GM21723 (cell line): ENCODE measurements around the gene RNU1-1.
"Not testable (repeated sequence)": the region's sequence is repeated elsewhere in the genome, so short reads cannot be mapped to it uniquely, and the experiment has no call there.

Source experiments
- ATAC-seq: cut with Tn5 transposase; IDR thresholded peaks from one replicate; pipeline ENCODE4 v1.9.1; 2021; ENCODE audit warnings: mild to moderate bottlenecking, moderate library complexity; ENCODE audit not compliant: unreplicated experiment

The RNU1-1 gene

DNA sequence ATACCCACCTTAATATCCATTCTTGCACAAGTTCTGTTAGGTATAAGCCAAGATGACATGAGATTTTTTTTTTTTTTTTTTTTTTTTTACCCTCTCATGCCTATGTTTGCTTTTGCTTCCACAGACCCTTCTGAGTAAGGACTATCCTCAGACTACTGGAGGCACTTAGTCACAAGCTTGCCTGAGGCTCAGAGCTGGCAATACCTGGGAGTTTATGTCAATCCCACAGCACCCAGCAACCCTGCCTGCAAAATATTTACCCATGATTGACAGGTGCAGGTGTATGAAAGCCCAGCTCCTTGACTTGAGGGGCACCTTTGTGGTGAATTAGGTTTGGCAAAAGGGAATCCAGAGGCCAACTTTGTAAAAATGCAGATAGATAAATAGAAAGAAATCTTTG, 11.7 kb upstream of the RNU1-1 start:
- not testable (repeated sequence) for ATAC-seq

DNA sequence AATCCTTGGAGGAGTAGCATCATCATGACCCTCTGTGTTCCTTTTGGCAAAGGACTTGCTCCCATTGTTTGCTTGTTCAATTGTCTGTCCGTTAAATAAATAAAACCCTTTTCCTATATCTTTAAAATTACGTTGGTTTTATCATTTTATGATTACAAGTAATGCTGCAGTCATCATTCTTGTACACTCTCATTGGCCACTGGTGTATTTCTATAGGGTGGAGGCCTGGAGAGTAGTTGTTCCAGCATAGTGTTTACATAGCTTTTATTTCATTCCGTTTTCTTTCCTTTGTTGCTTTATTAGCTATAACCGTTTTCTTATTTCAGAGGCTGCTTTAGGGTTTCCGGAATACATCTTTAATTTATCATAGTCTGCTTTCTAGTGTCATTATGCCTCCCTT, 7.6 kb upstream of the RNU1-1 start:
- ATAC-seq = not testable (repeated sequence)

DNA sequence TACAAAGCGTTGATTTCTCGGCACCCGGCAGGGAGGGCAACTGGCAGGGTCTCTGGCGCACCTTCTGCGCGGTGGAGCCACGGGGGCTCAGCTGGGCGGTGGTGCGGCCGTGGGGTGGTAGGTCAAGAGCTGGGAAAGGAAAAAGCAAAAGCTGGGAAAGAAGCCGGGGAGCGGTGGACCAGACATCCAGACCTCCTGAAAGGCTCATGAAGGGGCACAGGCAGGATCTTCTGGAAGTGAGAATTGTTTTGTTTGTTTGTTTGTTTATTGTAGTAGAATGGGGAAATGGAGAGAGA, 7.2 kb upstream of the RNU1-1 start:
- ATAC-seq = no peak

DNA sequence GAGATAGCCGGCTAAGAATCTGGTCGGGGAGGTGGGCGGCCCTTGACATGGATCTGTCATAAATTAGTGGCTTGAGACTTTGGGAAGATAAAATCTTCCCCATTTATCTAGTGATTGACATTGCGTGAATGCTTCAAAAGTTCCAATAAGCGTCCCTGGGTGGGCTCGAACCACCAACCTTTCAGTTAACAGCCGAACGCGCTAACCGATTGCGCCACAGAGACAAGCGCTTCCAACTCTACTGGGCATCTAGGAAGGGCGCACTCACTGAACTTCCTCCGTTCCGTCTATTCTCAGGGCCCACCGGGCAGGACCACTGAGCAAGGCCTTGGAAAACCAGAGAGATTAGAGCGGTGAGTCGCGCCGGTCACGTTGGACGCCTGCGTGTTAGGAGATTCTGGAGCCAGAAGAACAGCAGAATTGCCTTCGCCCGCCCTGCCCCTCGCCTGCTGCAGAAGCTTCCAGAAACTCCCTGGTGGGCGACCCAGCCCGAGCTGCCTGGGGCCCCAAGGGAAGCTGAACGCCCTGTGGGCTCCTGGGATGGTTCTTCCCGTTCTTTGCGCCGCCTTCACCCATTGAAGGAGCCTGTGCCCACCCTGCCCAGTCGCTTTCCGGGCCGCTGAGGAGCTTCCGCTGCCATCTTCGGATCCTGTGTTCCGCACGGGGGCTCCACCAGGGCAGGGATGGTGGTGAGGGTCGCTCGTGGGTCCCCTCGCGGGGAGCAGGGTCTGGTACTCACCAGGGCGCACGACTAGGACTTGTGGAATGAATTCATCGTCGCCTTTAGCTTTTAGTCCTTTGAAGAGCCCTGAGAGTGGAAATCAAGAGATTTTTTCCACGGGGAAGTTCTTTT, 6.6 kb upstream of the RNU1-1 start:
- not testable (repeated sequence) for ATAC-seq

DNA sequence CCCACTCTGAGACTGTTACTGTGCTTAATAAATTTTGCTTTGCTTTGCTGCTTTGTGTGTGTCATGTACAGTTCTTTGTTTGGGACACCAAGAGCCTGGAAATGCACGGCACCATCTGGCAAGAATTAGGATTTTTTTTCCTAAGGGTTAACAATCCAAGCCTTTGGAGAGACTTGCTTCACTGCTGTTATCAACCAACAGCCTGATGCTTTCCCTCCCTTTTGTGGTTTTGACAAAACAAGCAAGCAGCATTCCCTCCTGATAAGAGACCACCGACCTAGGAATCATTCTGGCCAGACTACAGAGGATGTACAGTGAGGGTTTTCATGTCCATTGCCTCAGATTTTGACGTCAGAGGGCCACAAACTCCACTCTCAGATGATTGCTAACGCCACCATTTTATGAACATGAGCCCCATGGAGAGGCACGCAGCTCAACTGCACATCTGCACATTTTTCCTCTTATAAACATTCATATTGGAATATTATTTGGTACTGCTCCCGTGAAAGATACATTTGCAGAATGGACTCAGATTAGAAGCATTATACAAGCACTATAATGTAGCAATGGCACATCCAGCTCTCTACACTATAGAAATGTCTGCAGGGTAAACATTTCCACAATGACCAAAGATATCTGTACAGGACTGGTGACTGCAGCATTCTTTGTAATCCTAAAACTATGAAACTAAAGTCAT, 5.3 kb upstream of the RNU1-1 start:
- not testable (repeated sequence) for ATAC-seq

- not testable (repeated sequence) for ATAC-seq
Observed at GRCh38 chr1:16518913-16519254, 4.8 kb upstream of the RNU1-1 start.

- not testable (repeated sequence) for ATAC-seq
Observed at GRCh38 chr1:16516694-16517410, 2.8 kb upstream of the RNU1-1 start.

- peak; percentile 83 for ATAC-seq
Observed at GRCh38 chr1:16513412-16514106, 526 bp downstream of the RNU1-1 start.

DNA sequence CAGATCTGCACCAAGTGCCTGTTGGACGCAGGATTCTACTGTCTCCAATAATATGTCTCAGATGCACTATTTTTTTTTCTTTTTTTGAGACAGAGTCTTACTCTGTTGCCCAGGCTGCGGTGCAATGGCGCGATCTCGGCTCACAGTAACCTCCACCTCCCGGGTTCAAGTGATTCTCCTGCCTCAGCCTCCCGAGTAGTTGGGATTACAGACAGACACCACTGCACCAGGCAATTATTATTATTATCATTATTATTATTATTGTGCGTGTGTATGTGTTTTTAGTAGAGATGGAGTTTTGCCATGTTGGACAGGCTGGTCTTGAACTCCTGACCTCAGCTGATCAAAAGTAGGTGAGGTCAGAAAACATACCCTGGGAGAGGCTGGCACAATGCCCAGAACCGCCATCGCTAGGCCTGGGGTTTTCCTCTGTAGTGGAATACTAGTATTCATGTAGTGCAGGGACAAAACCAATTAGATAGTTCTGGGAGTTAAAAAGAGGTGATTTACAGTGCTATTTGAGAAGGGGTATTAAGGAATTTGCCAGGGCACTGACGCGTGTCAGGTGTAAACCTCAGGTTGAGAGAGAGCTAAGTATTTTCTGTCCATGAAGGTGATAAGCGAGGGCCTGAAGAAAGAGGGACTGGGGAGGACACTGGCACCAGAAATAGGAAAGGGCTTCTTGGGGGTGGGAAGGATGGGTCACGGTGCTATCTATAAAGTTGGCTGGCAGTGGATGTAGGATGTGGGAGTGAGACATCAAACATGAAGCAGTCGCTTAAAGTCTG, 1.3 kb downstream of the RNU1-1 start:
- ATAC-seq = not testable (repeated sequence)

DNA sequence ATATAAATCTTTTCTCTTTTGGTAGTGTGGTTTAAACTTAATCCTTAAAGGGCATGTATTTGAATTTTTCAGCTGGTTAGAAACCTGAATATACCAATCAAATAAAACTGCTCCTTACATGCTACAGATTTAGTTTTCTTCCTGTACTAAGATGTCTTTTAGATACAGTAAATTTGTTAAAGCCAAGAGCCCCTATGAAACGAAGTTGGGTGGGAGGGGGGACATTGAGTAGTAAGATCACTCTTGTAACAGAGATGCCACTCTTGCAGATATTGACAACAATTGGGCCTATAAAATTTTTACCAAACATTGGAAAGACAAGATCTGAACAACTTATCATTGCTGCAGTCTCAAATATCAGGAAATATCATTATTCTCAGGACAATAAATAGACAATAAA, 2.2 kb downstream of the RNU1-1 start:
- ATAC-seq = not testable (repeated sequence)

DNA sequence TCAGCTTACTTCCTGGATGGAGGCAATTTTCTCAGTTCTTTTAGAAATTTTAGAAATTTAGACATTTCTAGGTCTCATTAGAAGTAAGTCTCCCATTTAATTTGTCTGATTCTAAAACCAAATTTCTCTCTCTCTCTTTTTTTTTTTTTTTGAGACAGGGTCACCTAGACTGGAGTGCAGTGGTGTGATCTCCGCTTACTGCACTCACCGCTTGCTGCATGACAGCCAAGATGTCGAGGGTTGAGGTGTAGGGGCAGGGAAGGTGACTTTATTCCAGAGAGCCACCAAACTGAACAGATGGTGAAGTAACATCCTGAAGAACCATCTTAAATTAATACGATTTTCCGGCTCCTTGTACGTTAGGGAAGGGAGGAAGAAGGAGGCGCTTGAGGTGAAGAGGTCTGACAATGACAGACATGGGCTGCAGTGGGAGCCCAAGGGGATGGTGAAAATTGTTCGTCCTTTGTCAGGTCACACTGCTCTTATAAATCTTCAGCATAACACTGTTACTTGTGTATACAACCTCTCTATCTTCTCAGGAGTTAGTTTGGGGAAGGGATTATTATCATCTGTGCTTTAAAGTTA, 5.1 kb downstream of the RNU1-1 start:
- not testable (repeated sequence) for ATAC-seq

DNA sequence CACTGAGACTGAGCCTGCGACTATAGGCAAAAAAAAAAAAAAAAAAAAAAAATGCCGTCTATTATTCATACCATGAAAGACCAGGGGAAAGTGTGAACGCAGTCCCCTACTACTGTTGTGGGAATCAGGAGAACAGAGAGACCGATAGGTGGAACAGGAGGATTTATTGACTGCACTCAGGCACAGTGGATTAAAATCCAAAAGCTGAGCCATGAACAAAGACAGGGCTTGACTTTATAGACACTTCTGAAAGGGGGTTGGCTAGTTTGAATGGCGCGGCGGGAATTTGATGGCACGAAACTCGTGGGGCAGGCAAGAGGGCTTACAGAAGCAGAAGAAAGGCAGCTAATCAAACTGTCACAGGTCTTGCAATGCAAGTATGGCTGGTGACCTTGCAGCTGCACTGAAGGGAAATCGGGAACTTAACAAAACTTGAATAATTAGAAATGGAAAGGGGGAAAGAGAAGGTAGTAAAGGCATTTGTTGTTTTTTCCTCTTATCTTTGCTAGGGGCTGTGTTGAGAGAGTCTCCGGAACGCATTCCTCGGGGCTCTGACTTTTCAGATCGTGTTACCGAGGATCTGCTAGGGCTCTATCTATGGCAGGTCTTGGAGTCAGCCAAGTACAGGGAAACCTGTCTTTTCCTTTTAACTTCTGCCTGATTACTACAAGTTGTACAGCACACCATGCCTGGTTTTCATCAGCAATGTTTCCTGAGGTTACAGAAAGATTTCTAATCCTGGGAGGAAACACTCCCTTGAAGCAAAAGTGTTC, 7.5 kb downstream of the RNU1-1 start:
- ATAC-seq = not testable (repeated sequence)

DNA sequence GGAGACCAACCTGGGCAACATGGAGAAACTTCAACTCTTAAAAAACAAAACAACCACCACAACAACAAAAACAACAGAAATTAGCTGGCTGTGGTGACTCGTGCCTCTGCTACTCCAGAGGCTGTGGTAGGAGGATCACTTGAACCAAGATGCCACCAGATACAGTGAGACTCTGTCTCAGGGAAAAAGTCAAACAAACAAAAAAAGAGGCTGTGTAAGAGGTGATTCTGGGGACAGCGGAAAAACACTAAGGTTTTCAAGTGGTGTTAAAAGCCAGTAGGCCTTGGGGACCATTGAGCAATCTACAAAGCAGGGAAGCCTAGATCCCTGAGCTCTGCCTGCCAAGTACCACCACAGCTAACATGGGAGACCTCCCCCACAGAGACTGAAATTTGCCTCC, 8.2 kb downstream of the RNU1-1 start:
- not testable (repeated sequence) for ATAC-seq

DNA sequence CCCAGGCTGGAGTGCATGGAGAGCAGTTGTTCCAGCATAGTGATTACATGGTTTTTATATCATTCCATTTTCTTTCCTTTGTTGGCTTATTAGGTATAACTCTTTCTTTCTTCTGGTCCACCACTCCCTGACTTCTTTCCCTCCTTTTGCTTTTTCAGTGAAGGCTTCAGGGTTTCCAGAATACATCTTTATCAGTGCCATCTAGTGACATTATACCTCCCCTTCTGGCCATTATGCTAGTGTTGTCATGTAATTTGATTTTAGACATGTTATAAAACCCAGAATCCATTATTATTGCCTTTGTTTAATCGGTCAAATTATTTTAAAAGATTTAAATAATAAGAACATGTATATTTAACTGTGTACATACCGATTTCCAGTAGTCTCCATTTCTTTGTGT, 10.6 kb downstream of the RNU1-1 start:
- no peak for ATAC-seq

DNA sequence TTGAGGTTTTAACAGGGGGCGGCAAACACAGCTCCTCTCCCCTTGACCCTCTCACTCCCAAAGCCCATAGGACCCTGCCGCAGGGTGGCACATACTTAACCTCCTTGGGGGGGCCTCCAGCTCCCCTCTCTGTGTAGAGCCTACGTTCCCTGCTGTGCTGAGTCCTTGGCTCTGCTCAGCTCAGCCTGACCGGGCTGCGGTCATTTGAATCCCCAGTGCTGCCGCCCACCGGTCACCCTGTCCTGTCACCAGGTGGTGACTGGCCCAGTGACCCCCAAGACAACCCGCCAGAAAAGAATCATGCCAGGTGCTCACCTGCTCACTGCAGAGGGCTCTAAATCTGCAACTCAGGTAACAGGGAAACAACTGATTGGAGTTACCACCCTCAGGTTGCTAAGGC, 12.6 kb downstream of the RNU1-1 start:
- not testable (repeated sequence) for ATAC-seq

DNA sequence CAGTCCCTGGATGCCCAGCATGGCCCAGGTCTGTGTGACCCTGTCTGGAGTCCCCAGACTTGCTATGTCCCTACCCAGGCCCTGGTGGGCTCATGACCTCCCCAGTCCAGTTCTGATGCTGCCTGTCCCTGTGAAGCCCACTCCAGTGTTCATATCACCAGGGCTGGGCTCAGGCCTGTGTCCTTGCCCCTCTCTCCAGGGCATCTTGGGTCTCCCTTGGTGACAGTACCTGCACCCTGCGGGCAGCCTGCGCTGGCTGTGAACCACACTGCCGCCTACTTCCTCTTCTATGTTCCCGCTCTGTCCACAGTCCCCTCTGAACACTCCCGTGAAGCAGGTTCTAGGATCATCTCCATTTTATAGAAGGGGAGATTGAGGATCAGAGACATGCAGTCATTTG, 13.1 kb downstream of the RNU1-1 start:
- ATAC-seq = not testable (repeated sequence)

- ATAC-seq = not testable (repeated sequence)
Observed at GRCh38 chr1:16500466-16500865, 13.6 kb downstream of the RNU1-1 start.

DNA sequence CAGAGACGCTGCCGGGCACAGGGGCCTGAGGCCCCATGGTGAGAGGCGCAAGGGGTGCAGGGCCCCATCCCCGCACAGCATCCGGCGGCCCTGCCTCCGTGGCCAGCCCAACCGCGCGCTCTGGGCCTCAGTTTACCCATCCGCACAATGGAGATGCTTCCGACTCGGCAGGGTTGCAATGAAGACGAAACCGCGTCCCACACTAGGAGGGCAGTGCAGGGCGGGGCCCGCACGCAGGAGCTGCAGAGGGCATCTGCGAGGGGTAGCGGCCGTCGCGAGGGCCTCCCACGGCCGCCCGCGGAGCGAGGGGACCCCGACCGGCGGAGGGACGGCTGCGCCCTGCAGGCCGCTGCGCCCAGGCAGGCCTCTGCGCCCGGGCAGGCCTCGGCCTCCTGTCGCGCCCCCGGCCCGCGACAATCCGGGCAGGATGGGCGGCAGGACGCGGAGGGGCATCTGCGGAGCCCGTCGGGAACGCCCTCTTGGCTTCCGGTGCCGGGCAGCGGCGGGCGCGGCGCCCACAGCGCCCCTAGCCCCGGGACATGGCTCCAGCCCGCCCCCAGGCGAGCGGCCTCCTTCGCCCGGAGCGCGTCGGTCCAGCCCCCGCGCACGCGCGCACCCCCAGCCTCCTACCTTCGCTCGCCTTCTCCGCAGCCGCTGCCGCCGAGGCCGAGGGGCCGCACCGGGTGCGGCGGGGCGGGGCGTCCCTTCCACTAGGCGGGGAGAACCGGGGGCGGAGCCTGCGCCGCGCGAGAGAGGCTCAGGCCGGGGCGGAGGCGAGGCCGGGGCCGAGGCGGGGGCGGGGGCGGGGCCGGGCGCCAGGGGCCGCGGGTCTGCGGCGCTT, 15.3 kb downstream of the RNU1-1 start:
- ATAC-seq = peak; percentile 86
